NCI-H2196 (cell line): ENCODE data around the gene RENBP.
"Not testable (repeated sequence)": the region's sequence is repeated elsewhere in the genome, so short reads cannot be mapped to it uniquely, and the experiment has no call there.

Experiments
- DNase-seq: peaks from one replicate; lab custom pipeline; 2025; ENCODE audit not compliant: unreplicated experiment; lab: John Stamatoyannopoulos, UW

The RENBP gene

DNA sequence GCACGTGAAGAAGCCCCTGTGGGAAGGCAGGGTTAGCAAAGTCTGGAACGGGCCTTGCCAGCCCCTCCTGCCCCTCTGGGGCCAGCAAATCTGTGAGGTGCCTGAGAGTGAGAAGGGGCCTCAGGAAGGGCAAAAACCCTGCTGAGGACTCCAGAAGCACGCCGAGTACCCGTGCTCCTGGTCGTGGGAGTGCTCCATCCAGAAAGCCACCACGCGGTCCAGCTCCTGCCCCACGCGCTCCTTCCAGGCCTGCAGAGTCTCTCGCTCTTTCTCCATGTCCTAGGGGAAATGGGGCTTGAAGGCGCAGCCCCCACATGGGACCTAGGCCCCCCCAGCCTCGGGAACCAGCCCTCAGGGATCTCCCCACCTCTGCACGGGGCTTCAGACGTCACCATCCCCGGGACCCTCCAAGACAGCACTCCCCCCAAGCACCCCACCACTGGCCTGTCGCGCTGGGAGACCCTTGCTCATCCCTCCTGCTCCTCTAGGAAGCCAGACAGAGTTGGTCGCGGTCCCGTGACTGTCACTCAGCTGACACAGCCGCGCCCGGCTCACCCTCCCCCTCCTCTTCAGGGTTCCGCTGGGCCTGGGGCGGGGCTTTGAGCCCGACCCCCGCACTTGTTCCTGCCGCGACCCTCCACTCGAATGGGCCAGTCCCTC is at the start of gene RENBP:
Gene RENBP, minus strand, starts transcription at position 504 of the 660 bp plus-strand sequence. Its CDS starts 33 bp downstream, at position 471.
- DNase-seq = no peak

DNA sequence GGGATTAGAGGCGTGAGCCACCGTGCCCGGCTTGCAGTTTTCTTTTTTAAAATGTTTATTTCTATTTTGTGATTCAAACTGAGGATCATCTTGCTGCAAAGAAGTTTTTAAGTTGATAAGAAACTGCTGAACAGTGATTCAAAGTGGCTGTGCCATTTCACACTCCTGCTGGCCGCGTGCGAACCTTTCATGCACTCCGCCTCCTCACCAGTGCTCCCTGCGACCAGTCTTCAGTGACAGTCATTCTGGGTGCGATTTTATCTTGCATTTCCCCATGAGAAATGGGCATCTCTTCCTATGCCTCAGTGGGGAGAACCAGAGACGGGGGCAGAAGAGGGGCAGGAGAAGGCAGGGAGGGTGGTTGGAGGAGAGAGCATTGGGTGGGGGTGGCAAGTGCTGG is 49.5 kb upstream of the RENBP start:
- no peak for DNase-seq

DNA sequence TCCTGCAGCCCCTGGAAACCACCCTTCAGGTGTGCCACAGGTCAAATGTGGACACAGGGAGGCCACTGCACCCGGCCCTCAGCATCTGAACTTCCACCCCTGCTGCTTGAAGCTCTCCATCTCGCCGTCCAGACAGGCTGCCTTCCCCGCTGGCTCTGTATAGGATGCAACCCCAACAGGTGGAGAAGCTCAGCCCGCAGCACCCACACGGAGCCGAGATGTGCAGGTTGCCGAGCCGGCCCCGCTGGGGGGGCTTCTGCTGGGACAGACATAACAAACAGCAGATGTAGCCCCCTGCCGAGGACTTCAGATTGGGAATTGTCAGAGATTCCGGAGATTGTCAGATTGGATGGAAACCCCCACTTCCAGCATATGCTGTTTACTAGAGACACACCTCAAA is 48.6 kb upstream of the RENBP start:
- no peak for DNase-seq

DNA sequence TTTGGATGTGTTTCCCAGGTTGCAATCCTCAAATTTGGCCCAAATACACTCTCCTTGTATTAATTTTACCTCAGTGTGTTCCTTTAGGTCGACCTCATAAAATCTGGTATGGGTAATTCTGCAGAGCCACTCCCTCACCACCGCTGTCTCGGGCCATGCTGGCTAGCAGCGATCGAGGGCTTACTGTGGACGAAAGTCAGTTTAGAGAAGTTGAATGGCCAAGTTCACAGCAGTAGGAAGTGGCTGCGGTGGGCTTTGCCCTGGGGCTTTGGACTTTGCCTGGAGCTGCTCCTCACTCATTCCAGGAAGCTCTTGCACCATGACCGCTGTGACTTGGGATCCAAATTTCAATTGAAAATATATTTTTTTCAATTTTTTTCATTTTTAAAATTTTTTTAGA is 47.7 kb upstream of the RENBP start:
- DNase-seq = no peak

DNA sequence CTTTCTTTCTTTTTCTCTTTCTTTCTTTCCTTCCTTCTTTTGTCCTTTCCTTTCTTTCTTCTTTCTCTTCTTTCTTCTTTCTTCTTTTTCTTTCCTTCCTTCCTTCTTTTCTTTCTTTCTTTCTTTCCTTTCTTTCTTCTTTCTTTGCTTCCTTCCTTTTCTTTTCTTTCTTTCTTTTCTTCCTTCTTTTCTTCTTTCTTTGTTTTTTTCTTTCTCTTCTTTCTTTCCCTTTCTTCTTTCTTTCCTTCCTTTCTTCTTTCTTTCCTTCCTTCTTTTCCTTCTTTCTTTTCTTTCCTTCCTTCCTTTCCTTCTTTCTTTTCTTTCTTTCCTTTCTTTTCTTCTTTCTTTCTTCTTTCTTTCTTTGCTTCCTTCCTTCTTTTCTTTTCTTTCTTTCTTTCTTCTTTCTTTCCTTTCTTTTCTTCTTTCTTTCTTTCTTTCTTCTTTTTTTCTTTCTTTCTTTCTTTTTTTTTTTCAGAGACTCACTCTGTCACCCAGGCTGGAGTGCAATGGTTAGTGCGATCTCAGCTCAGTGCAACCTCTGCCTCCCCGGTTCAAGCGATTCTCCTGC is 46.7 kb upstream of the RENBP start:
- no peak for DNase-seq

DNA sequence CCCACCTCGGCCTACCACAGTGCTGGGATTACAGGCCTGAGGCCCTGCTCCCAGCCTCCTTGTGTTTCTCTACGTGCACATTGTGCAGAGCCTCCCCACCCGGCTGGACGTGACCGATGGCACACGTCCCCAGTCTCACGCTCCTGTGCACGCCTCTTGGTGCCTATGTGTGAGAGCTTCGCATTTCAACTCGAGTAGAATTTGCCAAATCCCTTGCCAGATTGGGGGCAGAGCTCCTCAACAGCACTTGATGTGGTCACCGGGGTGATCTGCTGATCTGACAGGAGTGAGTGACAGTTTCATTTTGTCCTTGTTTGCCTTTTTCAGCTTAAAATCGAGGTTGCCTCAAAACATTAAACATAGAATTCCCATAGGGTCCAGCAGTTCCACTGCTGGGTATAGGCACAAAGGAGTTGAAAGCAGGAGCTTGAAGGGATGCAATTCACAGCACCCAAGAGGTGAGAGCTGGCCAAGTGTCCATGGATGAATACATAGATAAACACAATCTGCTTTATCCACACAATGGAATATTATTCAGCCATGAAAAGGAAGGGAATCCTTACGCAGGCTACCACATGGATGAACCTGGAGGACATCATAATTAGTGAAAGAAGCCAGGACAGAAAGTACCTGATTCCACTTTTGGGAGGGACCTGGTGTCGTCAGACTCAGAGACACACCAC is 45.7 kb upstream of the RENBP start:
- no peak for DNase-seq

DNA sequence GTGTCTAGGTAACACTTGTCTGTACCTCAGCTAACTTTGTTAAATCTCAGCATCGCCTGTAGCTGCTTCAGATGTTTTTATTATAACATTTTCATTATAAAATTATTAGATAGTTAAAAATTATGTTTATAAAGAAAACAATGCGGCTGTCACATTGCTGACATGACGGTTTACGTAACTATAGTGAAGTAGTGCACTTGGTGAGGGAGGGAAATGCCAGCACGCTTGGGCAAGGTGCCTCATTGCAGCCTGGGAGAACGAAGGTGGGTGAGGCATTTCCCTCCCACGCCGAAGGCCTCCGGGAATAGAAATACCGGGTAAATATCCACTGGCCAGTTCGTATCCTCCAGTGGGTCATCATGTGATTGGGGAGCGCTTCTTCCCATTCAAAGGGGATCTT is 44.0 kb upstream of the RENBP start:
- DNase-seq = no peak

DNA sequence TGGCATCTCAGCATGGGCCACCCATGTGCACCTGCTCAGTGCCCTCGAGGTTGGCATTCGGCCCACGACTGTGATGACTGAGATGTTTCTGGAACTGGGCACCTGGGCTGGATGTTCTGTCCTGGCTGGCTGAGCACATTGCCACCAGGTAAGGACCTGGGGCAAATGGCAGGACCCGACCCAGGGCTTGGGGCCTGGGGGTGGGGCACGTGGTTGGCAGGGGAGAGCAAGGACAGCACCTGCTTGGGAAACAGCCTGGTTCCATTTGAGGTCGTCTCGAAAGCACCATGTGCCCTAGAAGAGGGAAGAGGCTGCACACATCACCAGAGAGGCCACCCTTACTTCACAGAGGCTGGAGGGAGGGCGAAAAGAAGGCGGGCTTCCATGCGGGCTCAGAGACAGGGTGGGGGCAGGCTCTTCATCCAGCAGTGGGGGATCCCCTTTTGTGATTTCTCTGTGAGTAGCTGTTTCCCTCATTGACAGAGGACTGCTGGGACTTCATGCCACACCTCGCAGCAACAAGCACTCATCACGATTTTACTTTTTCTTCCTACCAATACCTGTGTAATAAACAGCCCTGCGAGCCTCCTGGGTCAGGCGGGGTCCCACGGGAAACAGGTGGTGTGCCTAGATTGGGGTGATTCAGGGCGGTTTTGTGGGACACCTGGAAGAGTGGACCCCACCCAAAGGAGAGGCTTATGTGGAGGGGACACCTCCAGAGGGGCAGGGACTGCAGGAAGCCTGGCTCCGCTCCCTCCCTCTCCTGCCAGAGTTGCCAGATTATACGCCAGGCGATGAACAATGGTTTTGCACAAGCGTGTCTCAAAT is 40.1 kb upstream of the RENBP start:
- peak; percentile 18 for DNase-seq

DNA sequence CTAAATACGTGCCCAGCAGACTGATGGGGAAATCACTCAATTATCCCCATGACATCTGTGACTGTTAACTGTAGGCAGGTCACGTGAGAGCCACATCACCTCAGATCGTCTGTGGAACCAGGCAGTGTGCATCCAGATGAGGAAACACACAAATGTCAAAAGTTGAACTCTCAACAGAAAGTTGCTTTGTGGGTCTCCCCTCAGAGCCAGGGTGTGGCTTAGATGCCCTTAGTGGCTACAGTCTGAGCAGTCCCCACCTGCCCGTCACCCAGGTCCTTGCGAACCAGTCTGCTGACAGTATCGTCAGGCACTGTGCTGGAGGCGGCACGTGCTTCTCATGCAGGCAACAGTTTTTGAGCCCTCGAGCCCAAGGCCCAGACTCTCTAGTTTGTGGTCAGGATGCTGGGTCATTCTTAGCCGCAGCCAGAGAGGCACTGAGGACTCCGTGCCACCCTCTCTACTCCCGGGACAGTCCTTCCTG is 38.9 kb upstream of the RENBP start:
- no peak for DNase-seq

DNA sequence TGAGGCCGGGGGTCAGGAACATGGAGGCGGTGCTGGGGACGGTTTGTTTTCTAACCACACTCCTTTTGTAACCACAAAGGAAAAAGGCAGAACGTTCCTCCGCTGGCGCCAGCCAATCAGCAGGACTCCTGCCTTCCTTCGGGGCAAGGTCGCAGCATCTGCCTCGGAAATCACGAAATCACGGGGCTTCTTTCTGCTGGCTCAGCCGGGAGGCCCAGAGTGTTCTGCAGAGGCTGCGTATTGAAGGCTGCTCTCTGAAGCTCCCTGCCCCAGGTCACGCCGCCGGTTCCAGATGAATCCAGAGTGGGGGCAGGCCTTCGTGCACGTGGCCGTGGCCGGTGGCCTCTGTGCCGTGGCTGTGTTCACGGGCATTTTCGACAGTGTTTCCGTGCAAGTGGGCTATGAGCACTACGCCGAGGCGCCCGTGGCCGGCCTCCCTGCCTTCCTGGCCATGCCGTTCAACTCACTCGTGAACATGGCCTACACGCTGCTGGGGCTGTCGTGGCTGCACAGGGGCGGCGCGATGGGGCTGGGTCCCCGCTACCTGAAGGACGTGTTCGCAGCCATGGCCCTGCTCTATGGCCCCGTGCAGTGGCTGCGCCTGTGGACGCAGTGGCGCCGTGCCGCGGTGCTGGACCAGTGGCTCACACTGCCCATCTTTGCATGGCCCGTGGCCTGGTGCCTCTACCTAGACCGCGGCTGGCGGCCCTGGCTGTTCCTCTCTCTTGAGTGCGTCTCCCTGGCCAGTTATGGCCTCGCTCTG is 37.5 kb upstream of the RENBP start:
- no peak for DNase-seq

DNA sequence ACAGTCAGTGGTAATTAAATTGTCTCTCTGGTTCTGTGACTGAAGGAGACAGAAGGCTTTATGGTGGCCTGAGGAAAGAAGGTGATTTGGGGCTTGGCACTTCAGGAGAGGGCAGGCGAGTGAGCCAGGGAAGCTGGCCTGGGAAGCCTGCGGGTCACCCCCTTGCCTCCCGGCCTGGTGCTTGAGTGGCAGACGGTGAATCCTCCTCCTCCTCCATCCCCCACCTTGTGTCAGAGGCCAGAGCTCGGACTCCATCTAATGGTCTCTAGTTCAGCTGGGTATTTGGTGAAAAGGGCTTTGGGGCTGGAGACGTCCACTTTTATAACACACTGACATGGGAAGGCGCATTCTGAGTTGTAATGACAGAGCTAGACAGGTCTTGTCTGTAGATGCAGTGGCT is 36.8 kb upstream of the RENBP start:
- no peak for DNase-seq

DNA sequence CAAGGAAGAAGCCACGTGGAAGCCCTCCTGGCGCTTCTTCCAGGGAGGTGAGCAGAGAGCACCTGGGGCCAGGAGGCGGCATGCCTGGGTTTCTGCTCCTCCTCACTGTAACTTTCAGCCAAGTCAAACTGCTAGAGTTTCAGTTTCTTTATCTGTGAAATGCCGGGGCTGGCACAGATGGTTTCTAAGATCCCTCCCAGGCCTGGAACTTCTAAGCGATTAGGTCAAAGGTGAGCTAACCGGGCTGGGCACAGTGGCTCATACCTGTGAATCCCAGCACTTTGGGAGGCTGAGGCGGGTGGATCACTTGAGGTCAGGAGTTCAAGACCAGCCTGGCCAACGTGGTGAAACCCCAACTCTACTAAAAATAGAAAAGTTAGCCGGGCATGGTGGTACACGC is 36.0 kb upstream of the RENBP start:
- DNase-seq = not testable (repeated sequence)

DNA sequence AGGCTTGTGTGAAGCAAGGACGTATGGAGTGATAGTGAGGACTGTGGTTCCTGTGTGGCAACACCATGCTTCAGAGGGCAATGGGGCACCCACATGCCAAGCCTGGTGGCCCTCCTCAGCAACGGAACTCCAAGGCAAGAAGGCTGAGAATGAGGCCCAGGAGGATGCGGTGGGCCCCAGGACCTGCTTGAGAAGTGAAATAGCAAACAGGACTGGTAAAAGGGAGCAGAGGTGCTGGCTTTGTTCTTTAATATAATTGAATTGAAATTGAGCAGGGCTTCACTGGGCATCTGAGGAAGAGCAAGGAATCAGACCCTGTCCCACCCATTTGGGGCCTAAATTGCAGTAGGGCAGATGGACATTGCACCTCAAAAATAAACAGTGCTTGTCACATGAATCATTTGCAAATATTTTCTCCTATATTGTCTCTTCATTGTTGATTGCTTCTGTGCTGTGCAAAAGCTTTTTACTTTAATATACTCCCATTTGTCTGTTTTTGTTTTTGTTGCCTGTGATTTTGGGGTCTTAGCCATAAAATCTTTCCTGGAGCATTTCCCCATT is 30.4 kb upstream of the RENBP start:
- no peak for DNase-seq

DNA sequence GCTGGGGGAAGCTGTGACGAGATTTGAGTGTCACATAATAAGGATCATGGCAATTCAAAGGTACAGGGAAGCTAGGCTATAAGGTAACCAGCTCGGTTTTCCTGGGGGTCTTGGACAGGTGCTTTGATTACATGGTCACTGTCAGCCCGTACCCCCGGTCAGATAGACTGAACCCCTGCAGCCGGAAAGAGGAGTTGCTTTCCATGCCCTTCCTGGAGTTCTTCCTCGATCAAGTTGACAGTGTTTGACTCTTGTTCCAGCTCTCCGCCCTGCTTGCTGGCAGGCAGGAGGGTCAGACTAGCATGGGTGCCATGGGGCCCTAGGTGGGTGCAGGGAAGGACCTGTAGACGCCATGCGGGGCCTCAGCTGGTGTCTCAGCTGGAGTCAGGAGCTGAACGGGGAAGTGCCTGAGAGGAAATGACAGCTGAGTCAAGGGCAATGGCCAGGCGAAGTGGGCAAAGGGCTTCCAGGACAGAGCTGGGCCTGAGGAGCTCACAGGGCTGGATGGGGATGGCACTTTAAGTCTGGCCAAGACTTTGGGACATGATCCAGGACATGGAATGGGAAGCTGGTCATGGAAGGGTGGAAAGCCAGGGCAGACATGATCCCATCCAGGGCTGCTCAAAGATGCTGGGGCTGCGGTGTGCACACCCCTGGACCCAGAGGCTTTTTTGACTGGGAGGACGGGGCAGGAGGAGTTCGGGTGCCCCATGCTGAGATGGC is 29.7 kb upstream of the RENBP start:
- DNase-seq = no peak

DNA sequence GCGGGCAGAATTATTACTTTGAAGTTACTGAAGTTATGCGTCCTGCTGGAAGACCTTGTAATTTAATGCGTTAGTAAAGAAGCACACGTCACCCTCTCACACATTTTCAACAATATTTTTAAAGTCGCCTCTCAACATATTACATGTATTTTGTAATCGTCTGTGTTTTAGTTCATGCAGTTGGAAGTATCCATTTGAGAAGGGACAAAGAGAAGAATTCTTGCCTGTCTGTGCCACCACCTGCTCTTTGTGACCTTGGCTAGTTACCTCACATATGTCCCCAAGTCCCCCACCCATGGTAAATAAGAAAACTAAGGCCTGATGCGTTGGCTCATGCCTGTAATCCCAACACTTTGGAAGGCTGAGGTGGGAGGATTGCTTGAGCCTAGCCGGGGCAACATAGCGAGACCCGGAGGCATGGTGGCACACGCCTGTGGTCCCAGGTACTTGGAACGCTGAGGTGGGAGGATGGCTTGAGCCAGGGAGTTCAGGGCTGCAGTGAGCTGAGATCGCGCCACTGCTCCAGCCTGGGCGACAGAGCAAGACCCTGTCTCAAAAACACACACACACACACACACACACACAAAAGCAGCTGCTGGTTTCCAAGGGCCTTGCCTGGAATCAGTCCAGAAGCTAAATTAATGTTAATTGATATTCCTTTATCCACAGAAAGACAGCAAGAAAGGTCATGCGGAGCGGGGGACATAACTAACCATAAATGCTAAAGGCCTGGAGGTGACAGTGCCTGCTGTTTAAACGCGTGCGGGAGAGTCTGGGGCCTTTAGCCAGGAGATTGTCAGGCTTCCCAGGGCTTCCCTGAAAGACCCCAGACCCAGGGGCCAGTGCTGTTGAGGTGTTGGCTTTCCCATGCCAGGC is 28.9 kb upstream of the RENBP start:
- no peak for DNase-seq

DNA sequence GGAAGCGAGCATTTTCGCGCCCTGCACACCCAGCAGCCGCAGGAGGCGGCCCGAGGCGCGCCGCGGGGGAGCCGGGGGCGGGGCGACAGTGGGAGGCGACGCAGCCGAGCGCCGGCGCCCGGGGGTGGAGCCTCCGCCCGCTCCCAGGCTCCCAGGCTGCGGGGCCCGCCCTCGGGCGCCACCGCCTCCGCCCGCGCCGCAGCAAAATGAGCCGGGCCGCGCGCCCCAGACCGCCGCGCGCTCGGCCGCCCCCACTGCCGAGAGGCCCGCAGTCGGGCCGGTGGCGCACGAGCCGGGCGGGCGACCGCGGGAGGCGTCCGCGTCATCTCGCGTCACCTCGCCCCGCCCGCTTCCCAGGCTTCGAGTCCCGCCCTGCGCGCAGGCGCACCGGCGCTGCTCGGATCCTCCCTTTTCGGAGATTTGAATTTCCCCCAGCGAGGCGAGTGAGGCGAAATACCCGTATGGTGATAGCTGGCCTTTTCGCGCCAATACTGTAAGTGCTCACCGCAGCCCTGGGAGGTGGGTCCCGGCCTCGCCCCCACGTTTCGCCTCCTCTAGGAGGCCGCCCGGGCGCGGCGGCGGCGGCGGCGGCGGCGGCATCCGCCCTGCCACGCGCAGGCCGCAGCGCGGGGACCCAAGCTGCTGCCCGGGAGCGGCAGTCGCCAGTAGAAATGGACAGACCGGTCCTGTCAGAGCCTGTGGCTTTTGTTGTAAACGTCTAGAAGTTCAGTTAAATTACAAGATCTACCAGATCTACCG is 28.1 kb upstream of the RENBP start, which contains the start of gene TMEM187:
Gene TMEM187, plus strand, starts transcription at position 387 of the 759 bp plus-strand sequence. CDS start 9,309 bp downstream, outside the sequence.
- peak; percentile 92 for DNase-seq

DNA sequence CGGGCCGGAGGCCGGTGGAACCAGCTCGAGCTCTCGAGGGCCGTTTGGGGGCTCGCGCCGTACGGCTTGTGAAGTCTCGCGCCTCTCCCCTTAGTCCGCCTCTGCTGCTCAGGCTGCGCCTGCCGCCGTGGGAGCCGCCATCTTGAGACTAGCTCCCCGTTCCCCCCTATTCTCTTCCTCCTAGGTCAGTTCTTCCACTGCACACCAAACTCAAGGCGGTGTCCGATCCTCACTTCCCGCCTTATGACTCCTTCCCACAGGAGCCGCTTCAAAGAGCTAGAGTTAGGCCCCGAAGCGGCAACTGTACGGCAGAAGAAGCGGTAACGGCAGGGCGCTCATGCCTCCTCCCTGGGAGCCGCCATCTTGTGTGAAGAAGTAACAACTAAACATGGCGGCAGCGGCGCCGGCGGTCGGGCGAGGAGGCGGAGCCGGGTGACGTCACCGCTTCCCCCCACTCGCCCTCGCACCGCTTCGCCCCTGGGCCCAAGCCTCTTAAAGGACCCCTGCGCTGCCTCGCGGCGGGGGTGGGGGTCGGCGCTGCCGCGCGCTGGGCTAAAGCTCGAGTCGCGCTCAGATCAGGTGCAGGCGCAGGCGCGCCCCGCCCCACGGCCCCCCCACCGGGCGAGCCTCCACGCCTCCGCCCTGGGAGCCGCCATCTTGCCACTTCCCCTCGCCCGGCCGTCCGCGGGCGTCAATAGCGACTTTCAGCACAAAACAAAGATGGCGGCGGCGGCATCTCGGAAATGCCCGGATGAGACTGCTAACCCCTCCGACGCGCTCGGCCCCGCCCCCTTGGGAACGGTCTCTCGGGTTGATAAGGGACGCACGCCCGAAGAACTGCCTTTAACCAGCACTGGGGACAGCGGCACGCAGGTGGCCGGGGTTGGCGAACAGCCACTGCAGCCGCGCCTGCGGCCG is 27.3 kb upstream of the RENBP start, which contains the start of gene HCFC1:
Gene HCFC1, minus strand, starts transcription at position 369 of the 918 bp plus-strand sequence. CDS start 978 bp downstream, outside the sequence.
- peak; percentile 82 for DNase-seq
